ENCODE measurements around the gene BBOF1. TPM values are rescaled to one million over a fixed set of nuclear protein-coding genes. Genes with fewer than 3 reads are reported as not detected.

Gene BBOF1
- total RNA-seq, 6 experiments from 2014 or later, result 1.6 to 3.0 (median 2.4) TPM

- Mint-ChIP-seq H3K4me1 (ENCODE audit: low read depth) (no peaks in the 10 kb centered on the region), H3K36me3 (ENCODE audit: low read depth) (no peaks in the 10 kb centered on the region), H3K4me3 (no peak overlapping the region), H3K27ac (no peak overlapping the region), H3K9me3 (no peaks in the 10 kb centered on the region), H3K27me3 (ENCODE audit: insufficient read depth) (no peaks in the 10 kb centered on the region)
- DNase-seq, result peak; percentile 80
- no peak for TF ChIP-seq CTCF (IDR thresholded peaks at IDR 0.05)
These were observed 16.4 kb downstream of the BBOF1 start for GRCh38 chr14:74035556-74035955.

GRCh38 chr14:74038020-74038859 lies 19.1 kb downstream of the BBOF1 start:
- Mint-ChIP-seq H3K4me1 (ENCODE audit: low read depth) (no peaks in the 10 kb centered on the region), H3K4me3 (no peak overlapping the region), H3K36me3 (ENCODE audit: low read depth) (no peaks in the 10 kb centered on the region), H3K27me3 (ENCODE audit: insufficient read depth) (no peaks in the 10 kb centered on the region), H3K27ac (no peak overlapping the region), H3K9me3 (no peaks in the 10 kb centered on the region)
- DNase-seq, result peak; percentile 66
- peak; percentile 92 for TF ChIP-seq CTCF (IDR thresholded peaks at IDR 0.05)

- H3K36me3 Mint-ChIP-seq (ENCODE audit: low read depth), result no peaks in the 10 kb centered on the region
- no peak overlapping the region for H3K4me3 Mint-ChIP-seq
- H3K9me3 Mint-ChIP-seq, result no peaks in the 10 kb centered on the region
- TF ChIP-seq CTCF (IDR thresholded peaks at IDR 0.05), result no peak
- DNase-seq, result no peak
- H3K27me3 Mint-ChIP-seq (ENCODE audit: insufficient read depth), result no peaks in the 10 kb centered on the region
- no peak overlapping the region for H3K27ac Mint-ChIP-seq
- no peaks in the 10 kb centered on the region for H3K4me1 Mint-ChIP-seq (ENCODE audit: low read depth)
These were observed 23.1 kb downstream of the BBOF1 start for GRCh38 chr14:74042296-74042695.

GRCh38 chr14:74045522-74045921 lies 26.4 kb downstream of the BBOF1 start:
- Mint-ChIP-seq H3K27me3 (ENCODE audit: insufficient read depth) (no peaks in the 10 kb centered on the region), H3K9me3 (no peaks in the 10 kb centered on the region), H3K4me1 (ENCODE audit: low read depth) (peaks cover 17% of the 10 kb centered on the region), H3K36me3 (ENCODE audit: low read depth) (no peaks in the 10 kb centered on the region), H3K27ac (no peak overlapping the region), H3K4me3 (no peak overlapping the region)
- DNase-seq, result no peak
- no peak for TF ChIP-seq CTCF (IDR thresholded peaks at IDR 0.05)

- Mint-ChIP-seq H3K36me3 (ENCODE audit: low read depth) (no peaks in the 10 kb centered on the region), H3K27me3 (ENCODE audit: insufficient read depth) (no peaks in the 10 kb centered on the region), H3K4me3 (no peak overlapping the region), H3K27ac (no peak overlapping the region), H3K4me1 (ENCODE audit: low read depth) (peaks cover 17% of the 10 kb centered on the region), H3K9me3 (no peaks in the 10 kb centered on the region)
- peak; percentile 9 for DNase-seq
- no peak; the same call in 1 of the 2 replicates for TF ChIP-seq CTCF (IDR thresholded peaks at IDR 0.05)
These were observed 29.1 kb downstream of the BBOF1 start for GRCh38 chr14:74048281-74048680.
